Measurements from ENCODE around the gene ABCD2.

GRCh38 chr12:39595928-39596327, 23.7 kb downstream of the ABCD2 start:
- TF ChIP-seq, protein P1, sequence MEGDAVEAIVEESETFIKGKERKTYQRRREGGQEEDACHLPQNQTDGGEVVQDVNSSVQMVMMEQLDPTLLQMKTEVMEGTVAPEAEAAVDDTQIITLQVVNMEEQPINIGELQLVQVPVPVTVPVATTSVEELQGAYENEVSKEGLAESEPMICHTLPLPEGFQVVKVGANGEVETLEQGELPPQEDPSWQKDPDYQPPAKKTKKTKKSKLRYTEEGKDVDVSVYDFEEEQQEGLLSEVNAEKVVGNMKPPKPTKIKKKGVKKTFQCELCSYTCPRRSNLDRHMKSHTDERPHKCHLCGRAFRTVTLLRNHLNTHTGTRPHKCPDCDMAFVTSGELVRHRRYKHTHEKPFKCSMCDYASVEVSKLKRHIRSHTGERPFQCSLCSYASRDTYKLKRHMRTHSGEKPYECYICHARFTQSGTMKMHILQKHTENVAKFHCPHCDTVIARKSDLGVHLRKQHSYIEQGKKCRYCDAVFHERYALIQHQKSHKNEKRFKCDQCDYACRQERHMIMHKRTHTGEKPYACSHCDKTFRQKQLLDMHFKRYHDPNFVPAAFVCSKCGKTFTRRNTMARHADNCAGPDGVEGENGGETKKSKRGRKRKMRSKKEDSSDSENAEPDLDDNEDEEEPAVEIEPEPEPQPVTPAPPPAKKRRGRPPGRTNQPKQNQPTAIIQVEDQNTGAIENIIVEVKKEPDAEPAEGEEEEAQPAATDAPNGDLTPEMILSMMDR (conservative IDR thresholded peaks at IDR 0.05; ENCODE audit: low read depth, low read length) = no peak
- TF ChIP-seq EZH2 (IDR thresholded peaks at IDR 0.05; ENCODE audit: low read length, unreplicated experiment) = no peak
- TF ChIP-seq EZH2phosphoT487 (IDR thresholded peaks at IDR 0.05; ENCODE audit: borderline replicate concordance, low read length) = no peak
